Renal cortex interstitium (tissue), 15 donors: ENCODE measurements around the gene LCE1D. TPM values are rescaled to one million over a fixed set of nuclear protein-coding genes. Genes with fewer than 3 reads are reported as not detected.

Experiments used
- DNase-seq, 11 donors: peaks; one replicate each; pipeline ENCODE4 v3.0.0-alpha.2; 2013; ENCODE audit warnings: low read depth in 9 of 11, low spot score in 4 of 11; ENCODE audit errors: extremely low read depth in 1 of 11
- long read RNA-seq, 16 experiments: transcript quantifications; one replicate each; lab custom pipeline, GENCODE V29; 2026
- polyA plus RNA-seq, 3 donors: library from polyadenylated mRNA; unstranded; fragments of 120-200 nt; gene quantifications; one replicate each; pipeline ENCODE4 v1.2.1, GENCODE V29; 2013; ENCODE audit not compliant: insufficient read length in 3 of 3

The LCE1D gene, protein sequence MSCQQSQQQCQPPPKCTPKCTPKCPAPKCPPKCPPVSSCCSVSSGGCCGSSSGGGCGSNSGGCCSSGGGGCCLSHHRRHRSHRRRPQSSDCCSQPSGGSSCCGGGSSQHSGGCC
- polyA plus RNA-seq, result not detected
- long read RNA-seq, donor 1, result 0 reads
- long read RNA-seq, donor 2, result 0 reads
- long read RNA-seq, donor 3, result 0 reads
- long read RNA-seq, donor 4, result 0 reads
- long read RNA-seq, donor 5, result 0 reads
- long read RNA-seq, donor 6, result 0 reads
- long read RNA-seq, donor 7, result 0 reads
- long read RNA-seq, donor 8, result 0 reads
- long read RNA-seq, donor 9, result 0 reads
- long read RNA-seq, donor 10, result 0 reads
- long read RNA-seq, donor 11, result 0 reads
- long read RNA-seq, donor 12, result 0 reads
- long read RNA-seq, donor 13, result 0 reads
- long read RNA-seq, donor 14, result 0 reads
- long read RNA-seq, donor 15, result 0 reads
- long read RNA-seq, donor 16, result 0 reads

DNA sequence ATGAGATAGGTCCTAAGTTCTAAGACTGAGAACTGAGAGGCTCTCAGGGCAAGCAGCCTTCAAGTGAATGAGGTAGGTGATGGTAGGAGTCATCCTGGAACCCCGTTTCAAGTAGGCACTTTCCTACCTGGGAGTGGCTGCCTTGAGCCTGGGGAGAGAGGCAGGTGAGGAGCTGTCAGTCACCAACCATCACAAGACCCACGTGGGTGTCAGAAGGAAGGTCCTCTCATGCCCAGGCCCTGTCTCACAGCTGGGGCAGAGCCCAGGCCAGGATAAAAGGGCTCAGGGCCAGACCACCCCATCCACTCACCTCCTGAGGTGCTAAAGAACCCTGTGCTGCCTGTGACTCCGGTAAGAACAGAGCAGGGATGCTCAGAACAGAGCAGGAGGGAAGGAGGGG, at the start of gene LCE1D:
TSS of gene LCE1D (plus strand) at position 301 of the 400 bp plus-strand sequence. CDS start 1,074 bp downstream, outside the sequence.
- DNase-seq, result no peak

DNA sequence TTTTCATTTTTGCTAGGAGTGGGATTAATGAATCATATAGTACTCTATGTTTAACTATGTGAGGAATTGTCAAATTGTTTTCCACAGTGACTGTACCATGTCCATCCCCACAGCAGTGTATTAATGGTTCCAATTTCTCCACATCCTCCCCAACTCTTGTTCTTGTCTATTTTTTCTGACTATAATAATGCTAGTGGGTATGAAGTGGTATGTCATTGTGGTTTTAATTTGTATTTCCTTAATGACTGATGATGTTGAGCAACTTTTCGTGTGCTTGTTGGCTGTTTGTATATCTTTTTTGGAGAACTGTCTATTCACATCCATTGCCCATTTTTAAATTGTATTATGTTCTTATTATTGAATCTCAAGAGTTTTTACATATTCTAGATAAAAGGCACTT, 48.7 kb upstream of the LCE1D start:
- DNase-seq, result no peak

DNA sequence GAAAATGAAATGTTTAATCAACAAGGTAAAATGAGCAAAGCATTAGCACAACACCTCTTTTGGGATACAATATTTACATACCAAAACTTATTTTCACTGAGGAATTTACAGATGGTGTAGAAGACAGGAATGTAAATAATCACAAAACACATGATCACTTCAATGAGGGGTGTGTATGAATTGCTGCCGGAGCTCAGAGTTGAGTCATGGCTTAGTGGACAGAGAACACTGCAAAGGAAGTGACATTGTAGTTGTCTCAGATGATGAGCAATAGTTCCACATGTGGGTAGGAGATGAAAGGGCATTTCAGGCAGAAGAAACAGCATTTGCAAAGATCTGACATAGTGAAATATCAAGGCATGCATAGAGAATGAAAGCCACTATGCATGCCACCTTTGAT, 44.3 kb upstream of the LCE1D start:
- no peak for DNase-seq

DNA sequence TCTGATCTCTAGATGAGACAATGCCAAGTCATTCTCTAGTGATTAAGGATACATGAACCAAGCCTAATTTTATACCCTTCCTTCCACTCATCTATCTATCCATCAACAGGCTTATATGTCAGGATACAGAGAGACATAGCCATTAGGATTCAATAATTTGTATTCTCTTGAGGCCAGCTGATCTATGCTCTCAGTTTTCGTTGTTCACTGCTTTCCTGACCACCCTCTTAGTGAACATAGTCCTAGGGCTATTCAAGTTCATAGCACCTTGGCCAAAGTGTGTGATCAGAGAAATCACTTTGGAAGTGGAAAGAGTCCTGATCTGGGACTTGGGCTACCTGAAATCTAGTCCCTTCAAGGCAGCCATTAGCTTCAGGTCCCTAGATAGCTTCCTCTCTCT, 42.9 kb upstream of the LCE1D start:
- DNase-seq, result no peak

DNA sequence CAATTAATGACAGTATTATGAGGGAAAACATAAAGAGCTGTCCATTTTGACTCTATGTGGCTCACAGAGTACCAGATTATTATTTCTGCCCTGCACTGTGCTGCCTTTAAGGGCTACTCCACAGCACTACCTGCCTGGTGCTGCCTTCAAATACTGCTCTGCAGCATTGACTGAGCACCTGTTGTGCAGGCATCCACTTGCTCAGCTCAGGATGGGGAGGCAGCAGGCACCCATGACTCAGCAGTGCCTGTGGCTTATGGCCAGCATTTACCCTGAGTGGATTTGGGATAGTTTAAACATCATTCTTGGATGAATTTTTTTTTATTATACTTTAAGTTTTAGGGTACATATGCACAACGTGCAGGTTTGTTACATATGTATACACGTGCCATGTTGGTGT, 39.6 kb upstream of the LCE1D start:
- no peak for DNase-seq

DNA sequence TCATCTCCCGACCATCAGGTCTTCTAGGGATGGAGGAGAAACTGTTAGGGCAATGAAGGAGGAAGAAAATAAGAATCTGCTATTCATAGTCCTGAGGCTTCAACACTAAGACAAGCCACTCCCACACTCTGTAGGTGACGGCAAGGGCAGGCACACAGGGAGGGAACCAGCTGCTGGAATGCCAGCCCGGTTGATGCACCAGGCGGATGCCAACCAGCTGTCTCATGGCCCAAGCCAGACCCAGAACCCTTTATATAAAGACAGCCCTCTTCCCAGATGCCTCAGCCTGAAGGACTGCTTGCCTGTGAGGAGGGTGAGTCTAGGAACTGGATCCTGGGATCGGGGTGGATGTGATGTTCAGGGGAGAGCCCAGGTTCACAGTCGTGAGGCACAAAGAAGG, 38.8 kb upstream of the LCE1D start, which contains the start of gene KPRP:
TSS of gene KPRP (plus strand) at position 279 of the 400 bp plus-strand sequence. CDS start 1,564 bp downstream, outside the sequence.
- DNase-seq, result no peak

DNA sequence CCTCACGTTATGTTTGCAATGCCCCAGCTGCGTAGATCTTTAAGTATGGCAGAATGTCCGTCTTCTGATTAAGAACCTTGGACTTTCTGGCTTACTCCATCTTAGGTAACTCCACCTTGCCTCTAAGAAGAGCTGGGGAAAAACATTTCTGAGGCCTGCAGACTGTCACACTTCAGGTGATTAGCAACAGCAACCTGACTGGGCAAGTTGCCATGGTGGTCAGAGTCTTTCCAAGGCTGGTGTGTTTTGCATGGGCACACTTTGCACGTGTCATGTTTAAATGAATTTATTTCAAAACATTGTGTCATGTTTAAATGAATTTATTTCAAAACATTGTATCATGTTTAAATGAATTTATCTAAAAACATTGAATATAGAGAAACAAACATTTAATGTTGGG, 37.9 kb upstream of the LCE1D start:
- DNase-seq, result peak in 1 of 11 donors; percentile 7

DNA sequence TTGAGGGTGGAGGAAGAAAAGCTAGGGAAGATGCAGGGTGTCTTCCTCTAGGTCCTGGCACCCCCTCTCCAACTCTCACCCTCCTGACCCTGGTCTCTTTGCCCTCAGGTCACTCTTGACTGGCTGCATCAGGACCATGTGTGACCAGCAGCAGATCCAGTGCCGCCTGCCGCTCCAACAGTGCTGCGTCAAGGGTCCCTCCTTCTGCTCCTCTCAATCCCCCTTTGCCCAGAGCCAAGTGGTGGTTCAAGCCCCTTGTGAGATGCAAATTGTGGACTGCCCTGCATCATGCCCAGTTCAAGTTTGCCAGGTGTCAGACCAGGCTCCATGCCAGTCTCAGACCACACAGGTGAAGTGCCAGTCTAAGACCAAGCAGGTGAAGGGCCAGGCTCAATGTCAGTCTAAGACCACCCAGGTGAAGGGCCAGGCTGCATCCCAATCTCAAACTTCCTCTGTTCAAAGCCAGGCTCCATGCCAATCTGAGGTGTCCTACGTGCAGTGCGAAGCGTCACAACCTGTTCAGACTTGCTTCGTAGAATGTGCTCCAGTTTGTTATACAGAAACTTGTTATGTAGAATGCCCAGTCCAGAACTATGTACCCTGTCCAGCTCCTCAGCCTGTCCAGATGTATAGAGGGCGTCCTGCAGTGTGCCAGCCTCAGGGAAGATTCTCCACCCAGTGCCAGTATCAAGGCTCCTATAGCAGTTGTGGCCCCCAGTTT, 36.9 kb upstream of the LCE1D start:
- no peak for DNase-seq

DNA sequence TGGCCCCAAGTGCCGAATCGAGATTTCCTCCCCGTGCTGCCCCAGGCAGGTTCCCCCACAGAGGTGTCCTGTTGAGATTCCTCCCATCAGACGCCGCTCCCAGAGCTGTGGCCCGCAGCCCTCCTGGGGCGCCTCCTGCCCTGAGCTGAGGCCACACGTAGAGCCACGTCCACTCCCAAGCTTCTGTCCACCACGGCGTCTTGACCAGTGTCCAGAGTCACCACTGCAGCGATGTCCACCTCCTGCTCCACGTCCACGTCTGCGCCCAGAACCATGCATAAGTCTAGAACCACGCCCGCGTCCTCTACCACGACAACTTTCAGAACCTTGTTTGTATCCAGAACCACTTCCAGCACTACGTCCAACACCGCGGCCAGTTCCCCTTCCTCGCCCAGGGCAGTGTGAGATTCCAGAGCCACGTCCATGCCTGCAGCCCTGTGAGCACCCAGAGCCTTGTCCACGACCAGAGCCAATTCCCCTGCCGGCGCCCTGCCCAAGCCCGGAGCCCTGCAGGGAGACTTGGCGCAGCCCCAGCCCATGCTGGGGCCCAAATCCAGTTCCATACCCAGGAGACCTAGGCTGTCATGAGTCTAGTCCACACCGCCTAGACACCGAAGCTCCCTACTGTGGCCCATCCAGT, 35.9 kb upstream of the LCE1D start:
- DNase-seq, result no peak

DNA sequence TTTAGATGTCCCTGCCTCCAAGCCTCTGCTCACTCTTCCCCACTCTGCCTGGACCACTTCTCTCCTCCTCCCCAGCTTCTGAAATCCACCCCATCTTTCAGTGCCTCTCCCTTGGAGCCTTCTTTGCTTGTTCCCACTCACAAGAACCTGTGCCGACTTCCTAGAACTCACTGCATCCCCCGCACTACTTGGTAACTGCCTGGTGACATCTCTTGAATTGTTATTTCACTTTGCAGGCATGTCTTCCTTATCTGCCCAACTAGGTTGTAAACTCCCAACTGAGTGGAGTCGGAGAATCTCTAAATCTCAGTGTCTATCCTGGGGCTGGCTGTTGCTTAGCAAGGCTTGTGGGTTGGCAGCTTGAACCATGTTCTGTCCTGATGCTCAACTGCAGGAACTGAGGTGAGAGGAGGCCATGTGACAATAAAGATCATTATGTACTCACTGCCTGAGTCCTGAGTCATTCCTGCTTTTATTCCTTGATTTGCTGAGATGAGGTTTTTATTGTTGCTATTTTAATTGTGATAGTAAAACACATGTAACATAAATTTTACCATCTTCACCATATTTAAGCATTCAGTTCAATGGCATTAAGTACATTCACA, 34.8 kb upstream of the LCE1D start:
- DNase-seq, result no peak

DNA sequence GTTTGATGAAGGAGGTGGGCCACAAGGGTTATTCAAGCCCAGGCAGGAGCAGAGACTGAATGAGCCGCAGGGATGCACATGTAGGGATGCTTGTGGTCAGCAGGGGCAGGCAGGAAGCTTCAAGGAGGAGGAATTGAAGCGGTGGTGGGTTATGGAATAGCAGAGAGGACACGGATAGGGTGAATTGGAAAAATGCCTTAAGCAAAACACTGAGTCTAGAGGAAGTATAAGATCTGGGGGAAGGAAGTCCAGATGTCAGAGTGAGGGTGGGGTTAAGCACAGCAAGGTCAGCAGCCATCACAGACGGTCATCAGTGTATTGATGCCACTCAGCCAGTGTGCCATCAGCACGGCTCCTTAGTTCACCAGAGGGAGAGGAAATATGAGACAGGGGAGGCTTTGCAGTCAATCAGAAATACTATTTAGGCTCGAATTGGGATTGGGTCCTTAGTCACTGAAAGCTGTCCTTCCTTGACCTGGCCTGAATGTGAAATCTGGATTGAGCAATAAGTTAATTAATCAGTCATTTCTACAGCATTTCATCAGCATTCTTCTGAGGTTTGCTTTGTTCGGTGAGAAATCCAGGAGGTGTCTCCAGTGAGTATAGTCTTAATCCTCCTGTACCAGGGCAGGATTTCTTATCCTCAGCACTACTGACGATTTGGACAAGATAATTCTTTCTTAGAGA, 27.5 kb upstream of the LCE1D start:
- DNase-seq, result no peak

DNA sequence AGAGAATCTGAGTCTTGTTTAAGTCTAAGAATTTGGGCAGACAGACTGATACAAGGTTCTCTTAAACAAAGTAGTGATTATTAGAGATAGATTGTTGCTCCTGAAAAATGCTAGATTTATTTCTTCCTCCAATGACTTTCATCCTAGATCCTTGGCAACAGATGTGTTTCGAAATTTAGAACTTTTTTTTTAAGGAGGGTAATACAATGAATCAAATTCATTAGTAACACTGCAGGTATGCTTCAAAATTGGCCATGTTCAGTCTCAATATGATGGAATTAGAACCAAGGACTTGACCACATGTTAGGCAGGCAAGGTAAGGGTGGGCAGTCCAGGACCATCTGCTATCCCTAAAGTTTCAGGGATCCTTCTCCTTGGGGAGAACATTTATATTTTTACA, 26.1 kb upstream of the LCE1D start:
- no peak for DNase-seq

DNA sequence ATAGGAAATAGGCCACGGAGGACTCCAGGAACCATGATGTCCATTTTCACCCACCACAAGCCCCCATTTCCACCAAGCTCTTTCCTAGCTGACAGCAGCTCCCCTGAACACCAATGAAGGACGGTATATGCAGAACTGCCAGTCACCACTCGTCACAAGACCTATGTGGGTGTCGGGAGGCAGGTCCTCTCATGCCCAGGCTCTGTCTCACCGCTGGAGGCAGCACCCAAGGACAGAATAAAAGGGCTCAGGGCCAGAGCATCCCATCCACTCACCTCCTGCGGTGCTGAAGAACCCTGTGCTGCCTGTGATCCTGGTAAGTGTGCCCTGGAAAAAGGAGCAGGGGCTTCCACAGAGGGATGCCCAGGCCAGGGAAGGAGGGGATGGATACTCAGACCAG, 21.6 kb upstream of the LCE1D start, which contains the start of gene LCE1F:
TSS of gene LCE1F (plus strand) at position 266 of the 400 bp plus-strand sequence. CDS start 1,232 bp downstream, outside the sequence.
- DNase-seq, result no peak

DNA sequence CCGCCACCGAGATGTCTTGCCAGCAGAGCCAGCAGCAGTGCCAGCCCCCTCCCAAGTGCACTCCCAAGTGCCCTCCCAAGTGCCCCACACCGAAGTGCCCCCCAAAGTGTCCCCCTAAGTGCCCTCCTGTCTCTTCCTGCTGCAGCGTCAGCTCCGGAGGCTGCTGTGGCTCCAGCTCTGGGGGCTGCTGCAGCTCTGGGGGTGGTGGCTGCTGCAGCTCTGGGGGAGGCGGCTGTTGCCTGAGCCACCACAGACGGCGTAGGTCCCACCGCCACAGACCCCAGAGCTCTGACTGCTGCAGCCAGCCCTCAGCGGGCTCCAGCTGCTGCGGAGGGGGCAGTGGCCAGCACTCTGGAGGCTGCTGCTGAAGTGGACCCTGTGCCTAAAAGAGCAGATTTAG, 20.2 kb upstream of the LCE1D start:
- no peak for DNase-seq

DNA sequence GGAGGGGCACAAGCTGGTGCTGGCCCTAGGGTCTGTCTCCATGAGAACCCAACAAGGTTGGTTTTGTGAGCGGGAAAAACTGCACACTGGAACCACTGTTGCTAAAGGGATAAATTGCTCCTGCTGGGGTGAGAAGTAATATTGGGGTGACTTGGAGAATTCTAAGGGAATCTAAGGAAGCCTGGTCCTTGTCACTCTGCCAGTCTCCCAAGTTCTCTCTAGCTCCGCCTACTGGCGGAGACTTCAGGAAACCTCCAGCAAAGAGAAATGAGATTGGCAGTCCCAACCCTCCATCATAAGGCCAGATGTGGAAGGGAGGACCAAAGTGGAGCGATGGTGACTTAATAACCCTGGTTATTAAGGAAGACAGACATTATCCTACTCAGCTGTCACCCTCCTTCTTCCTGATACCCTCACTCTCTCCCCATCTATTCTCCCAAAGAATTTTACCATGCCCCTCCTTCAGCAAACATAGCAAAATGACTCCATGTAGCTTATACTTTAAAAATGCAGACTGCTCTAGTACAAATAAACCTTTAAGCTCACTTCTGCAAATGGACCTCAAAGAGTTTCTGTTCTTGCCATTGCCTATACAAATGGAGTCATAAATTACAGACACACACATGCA, 18.9 kb upstream of the LCE1D start:
- no peak for DNase-seq

DNA sequence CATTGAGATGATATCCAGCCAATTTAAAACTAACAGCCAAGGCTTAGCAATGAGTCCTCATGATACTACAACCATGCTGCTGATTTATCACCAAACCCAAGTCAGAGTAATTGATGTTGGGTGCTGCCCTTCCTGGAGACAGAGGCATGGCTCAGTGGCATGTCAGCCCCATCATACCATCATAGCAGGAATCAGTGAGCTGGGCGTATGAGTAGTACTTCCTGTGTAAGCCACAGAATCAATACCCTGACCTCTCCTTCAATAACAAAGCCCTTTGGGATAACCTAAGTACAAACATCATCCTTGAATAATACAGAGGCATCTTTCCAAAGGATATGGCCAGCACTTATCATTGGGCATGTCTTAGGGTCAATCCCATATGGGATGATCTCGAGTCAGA, 13.4 kb upstream of the LCE1D start:
- no peak for DNase-seq

DNA sequence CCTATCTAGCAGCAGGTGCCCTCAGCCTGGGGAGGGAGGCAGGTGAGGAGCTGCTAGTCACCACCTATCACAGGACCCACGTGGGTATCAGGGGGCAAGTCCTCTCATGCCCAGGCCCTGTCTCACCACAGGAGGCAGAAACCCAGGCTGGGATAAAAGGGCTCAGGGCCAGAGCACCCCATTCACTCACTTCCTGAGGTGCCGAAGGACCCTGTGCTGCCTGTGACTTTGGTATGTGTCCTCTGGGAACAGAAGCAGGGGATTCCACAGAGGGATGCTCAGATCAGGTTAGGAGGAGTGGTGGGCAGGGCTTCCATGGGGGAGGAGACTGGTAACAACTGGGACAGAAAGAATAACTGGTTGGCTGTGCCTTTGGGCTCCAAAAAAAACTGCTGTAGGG, 10.4 kb upstream of the LCE1D start, which contains the start of gene LCE1E:
TSS of gene LCE1E (plus strand) at position 181 of the 400 bp plus-strand sequence. CDS start 1,043 bp downstream, outside the sequence.
- no peak for DNase-seq

DNA sequence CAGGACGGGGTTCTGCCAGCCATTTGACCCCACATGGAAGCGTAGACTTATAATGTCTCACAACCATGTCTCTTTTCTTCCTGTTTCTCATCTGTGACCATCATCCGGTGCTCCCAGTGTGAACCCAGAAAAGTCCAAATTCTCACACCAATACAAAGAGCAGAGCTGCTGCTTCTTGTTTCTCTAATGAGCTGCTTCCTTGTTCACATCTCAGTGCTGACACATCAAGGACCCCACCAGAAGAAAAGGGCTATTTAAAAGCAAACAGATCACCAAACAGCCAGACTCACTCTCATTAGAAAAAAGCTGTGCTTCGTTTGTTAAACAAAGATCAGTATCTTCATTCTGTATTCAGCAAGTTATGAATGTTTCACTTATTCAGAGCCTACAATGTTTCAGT, 835 bp upstream of the LCE1D start:
- no peak for DNase-seq
